ENCODE results near the gene PXDN. TPM values are rescaled to one million over a fixed set of nuclear protein-coding genes. Genes with fewer than 3 reads are reported as not detected.
A peak's percentile ranks its signal among the peaks of the same experiment; 100 is the strongest.

Gene PXDN
- total and polyA plus RNA-seq, 2 experiments from 2014 or later, result 85.7 to 129 TPM

- H3K27ac ChIP-seq, result no peak overlapping the region
- H3K9me3 ChIP-seq (ENCODE audit: low read depth), result no peaks in the 10 kb centered on the region
- H3K36me3 ChIP-seq, result no peaks in the 10 kb centered on the region
- no peak for DNase-seq (ENCODE audit: low read depth in 1 of 2, low spot score in 1 of 2)
- H3K4me1 ChIP-seq (ENCODE audit: low read depth), result peaks cover 4% of the 10 kb centered on the region
- no peaks in the 10 kb centered on the region for H3K27me3 ChIP-seq
- TF ChIP-seq CTCF (IDR thresholded peaks at IDR 0.05; ENCODE audit: low read depth, low read length), result no peak
- no peak overlapping the region for H3K4me3 ChIP-seq
These were observed 28.4 kb upstream of the PXDN start for GRCh38 chr2:1772471-1773267.

- Histone ChIP-seq H3K9me3 (ENCODE audit: low read depth) (no peaks in the 10 kb centered on the region), H3K4me3 (no peak overlapping the region), H3K27ac (no peak overlapping the region), H3K4me1 (ENCODE audit: low read depth) (no peaks in the 10 kb centered on the region), H3K36me3 (no peaks in the 10 kb centered on the region), H3K27me3 (no peaks in the 10 kb centered on the region)
- TF ChIP-seq CTCF (IDR thresholded peaks at IDR 0.05; ENCODE audit: low read depth, low read length), result no peak
- DNase-seq (ENCODE audit: low read depth in 1 of 2, low spot score in 1 of 2), result no peak
These were observed 27.4 kb upstream of the PXDN start for GRCh38 chr2:1771626-1772280.

GRCh38 chr2:1770566-1771380, 26.5 kb upstream of the PXDN start:
- no peak for DNase-seq (ENCODE audit: low read depth in 1 of 2, low spot score in 1 of 2)
- H3K36me3 ChIP-seq, result no peaks in the 10 kb centered on the region
- H3K9me3 ChIP-seq (ENCODE audit: low read depth), result no peaks in the 10 kb centered on the region
- H3K4me1 ChIP-seq (ENCODE audit: low read depth), result no peaks in the 10 kb centered on the region
- TF ChIP-seq CTCF (IDR thresholded peaks at IDR 0.05; ENCODE audit: low read depth, low read length), result no peak
- H3K27me3 ChIP-seq, result no peaks in the 10 kb centered on the region
- no peak overlapping the region for H3K27ac ChIP-seq
- H3K4me3 ChIP-seq, result no peak overlapping the region

- Histone ChIP-seq H3K9me3 (ENCODE audit: low read depth) (no peaks in the 10 kb centered on the region), H3K36me3 (no peaks in the 10 kb centered on the region), H3K4me3 (no peak overlapping the region), H3K4me1 (ENCODE audit: low read depth) (no peaks in the 10 kb centered on the region), H3K27ac (no peak overlapping the region), H3K27me3 (no peaks in the 10 kb centered on the region)
- DNase-seq (ENCODE audit: low read depth in 1 of 2, low spot score in 1 of 2), result peak; percentile 79 to 88
- TF ChIP-seq CTCF (IDR thresholded peaks at IDR 0.05; ENCODE audit: low read depth, low read length), result peak; percentile 87
These were observed 25.5 kb upstream of the PXDN start for GRCh38 chr2:1769703-1770422.
